ENCODE data around the gene HDAC11. TPM values are rescaled to one million over a fixed set of nuclear protein-coding genes. Genes with fewer than 3 reads are reported as not detected.

Gene HDAC11
- total and polyA plus RNA-seq, 9 of the 15 experiments (the other 6 are each of a cell fraction or from before 2014, with no cell fraction given) = 0.60 to 6.0 (median 4.5) TPM

DNA sequence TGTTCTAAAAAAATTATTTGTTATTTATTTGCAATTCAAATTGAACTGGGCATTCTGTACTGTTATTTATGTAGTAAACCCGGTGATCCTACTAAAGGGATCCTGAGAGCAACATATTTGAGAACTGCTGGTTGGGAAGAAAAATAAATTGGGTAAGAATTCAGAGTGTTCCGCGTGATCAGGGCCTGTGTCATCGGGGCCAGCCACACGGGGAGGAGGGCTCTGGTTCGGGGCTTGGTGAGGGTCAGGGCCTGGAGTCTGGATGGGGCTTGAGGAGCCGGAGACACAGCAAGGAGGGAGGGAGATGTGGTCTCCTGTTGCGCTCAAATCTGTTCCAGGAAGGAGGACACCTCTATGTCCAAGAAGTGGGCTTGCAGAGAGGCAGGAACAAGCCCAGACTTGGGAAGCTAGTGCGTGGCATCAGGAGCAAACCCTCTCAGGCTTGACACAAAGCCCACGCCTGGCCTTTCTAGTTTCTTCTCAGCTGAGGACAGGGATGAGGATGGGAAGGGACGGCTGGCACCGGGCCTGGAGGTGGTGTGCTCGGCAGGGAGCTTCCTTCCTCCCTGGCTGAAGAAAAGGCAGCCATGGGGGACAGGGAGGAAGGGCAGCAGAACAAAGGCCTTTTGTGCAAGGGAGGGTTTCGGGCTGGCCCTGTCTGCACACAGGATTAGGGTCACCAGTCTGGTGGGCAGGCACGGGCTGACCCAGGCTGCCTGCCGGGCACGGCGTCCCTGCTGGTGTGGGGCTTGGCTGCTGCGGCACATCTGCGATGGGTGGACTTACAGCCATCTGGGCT lies 45.9 kb downstream of the HDAC11 start:
- Histone ChIP-seq H3K4me2 (ENCODE audit: insufficient read depth, low read length) (no peak overlapping the region), H3K79me2 (ENCODE audit: control insufficient read depth, insufficient read depth, low read length) (no peaks in the 10 kb centered on the region), H3K9me1 (ENCODE audit: control insufficient read depth, insufficient read depth, low read length) (no peaks in the 10 kb centered on the region), H3K27me3 (ENCODE audit: control insufficient read depth in 2 of 2, insufficient read depth in 2 of 2, low read length in 2 of 2) (peaks cover 51 to 64% of the 10 kb centered on the region in 2 experiments), H3K9me3 (replicated peaks; ENCODE audit: control insufficient read depth, insufficient read depth, low read depth, low read length) (no peaks in the 10 kb centered on the region), H3K4me3 (no peak overlapping the region), H3K9ac (ENCODE audit: insufficient read depth in 1 of 2, low read depth in 2 of 2, low read length in 2 of 2) (no peak overlapping the region; a peak in 1 of 4 replicates), H4K20me1 (replicated peaks; ENCODE audit: control insufficient read depth, insufficient read depth, low read length) (peaks cover 5% of the 10 kb centered on the region; the same call in 1 of the 2 replicates), H3K36me3 (ENCODE audit: control insufficient read depth, insufficient read depth, low read length) (no peaks in the 10 kb centered on the region), H3K4me1 (replicated peaks in 1 of 2; ENCODE audit: control insufficient read depth in 2 of 2, insufficient read depth in 2 of 2, low read length in 2 of 2) (0 out of 5 replicates have a peak, but pooled peaks cover 0 to 3% of the 10 kb centered on the region in 2 experiments), H2AFZ (ENCODE audit: low read depth, low read length) (no peak overlapping the region), H3K27ac (ENCODE audit: extremely low read depth, low read depth, low read length) (no peak overlapping the region)
- no peak for ATAC-seq
- in situ Hi-C loops (cut with MboI) (no loop called here), intact Hi-C loops (cut with micrococcal nuclease) (no loop called here)
- no peak for FAIRE-seq
- CTCF ChIA-PET (ENCODE audit: low intra/inter-chr PET ratio) = no interaction called here
- no TSS peak for BruUV-seq (replicated peaks)
- WGBS (ENCODE audit: insufficient coverage, low coverage, missing lambda C conversion rate) = 8% methylated on average over 19 of the region's 20 CpGs
- POLR2A ChIA-PET = interaction anchor here (0.7 to 1.7 kb wide), 4 partner anchors 8 to 14 kb away, joined by 3 to 4 read pairs (median 4); no protein-coding TSS in a partner anchor
- TF ChIP-seq RBFOX2 (IDR thresholded peaks at IDR 0.05; ENCODE audit: low read depth, low read length) = no peak
- TF ChIP-seq BRD9 (IDR thresholded peaks at IDR 0.05; ENCODE audit: low read depth, partially characterized antibody) = no peak
- TF ChIP-seq, protein P1, sequence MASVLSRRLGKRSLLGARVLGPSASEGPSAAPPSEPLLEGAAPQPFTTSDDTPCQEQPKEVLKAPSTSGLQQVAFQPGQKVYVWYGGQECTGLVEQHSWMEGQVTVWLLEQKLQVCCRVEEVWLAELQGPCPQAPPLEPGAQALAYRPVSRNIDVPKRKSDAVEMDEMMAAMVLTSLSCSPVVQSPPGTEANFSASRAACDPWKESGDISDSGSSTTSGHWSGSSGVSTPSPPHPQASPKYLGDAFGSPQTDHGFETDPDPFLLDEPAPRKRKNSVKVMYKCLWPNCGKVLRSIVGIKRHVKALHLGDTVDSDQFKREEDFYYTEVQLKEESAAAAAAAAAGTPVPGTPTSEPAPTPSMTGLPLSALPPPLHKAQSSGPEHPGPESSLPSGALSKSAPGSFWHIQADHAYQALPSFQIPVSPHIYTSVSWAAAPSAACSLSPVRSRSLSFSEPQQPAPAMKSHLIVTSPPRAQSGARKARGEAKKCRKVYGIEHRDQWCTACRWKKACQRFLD (CRISPR knock-in tag; IDR thresholded peaks at IDR 0.05) = no peak
- TF ChIP-seq, protein P2, sequence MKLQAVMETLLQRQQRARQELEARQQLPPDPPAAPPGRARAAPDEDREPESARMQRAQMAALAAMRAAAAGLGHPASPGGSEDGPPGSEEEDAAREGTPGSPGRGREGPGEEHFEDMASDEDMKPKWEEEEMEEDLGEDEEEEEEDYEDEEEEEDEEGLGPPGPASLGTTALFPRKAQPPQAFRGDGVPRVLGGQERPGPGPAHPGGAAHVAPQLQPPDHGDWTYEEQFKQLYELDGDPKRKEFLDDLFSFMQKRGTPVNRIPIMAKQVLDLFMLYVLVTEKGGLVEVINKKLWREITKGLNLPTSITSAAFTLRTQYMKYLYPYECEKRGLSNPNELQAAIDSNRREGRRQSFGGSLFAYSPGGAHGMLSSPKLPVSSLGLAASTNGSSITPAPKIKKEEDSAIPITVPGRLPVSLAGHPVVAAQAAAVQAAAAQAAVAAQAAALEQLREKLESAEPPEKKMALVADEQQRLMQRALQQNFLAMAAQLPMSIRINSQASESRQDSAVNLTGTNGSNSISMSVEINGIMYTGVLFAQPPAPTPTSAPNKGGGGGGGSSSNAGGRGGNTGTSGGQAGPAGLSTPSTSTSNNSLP (IDR thresholded peaks at IDR 0.05; ENCODE audit: borderline replicate concordance, low read depth, low read length) = no peak
- no peak for TF ChIP-seq TEAD1 (CRISPR knock-in tag; IDR thresholded peaks at IDR 0.05)
- TF ChIP-seq TFAM (CRISPR knock-in tag; conservative IDR thresholded peaks at IDR 0.05) = no peak
- TF ChIP-seq ERF (CRISPR knock-in tag; IDR thresholded peaks at IDR 0.05) = no peak
- TF ChIP-seq RHOXF2B (CRISPR knock-in tag; conservative IDR thresholded peaks at IDR 0.05) = no peak
- TF ChIP-seq ZNF282 (CRISPR knock-in tag; IDR thresholded peaks at IDR 0.05) = no peak
- no peak for DNase-seq (ENCODE audit: extremely low read depth in 1 of 4, low spot score in 3 of 4)

Data from K562 (cell line).